ENCODE results near the gene FAM110A. TPM values are rescaled to one million over a fixed set of nuclear protein-coding genes. Genes with fewer than 3 reads are reported as not detected.
A peak's percentile ranks its signal among the peaks of the same experiment; 100 is the strongest.

Gene FAM110A
- total RNA-seq, 1 experiment from 2014 or later: 11.7 TPM

GRCh38 chr20:813390-813789 is 20.1 kb upstream of the FAM110A start:
- BruUV-seq (replicated peaks): no TSS peak
- intact Hi-C loops (cut with micrococcal nuclease; ENCODE audit: unreplicated experiment): no loop called here
- H3K4me3 ChIP-seq (ENCODE audit: low read depth, low read length, poor library complexity, severe bottlenecking): no peak overlapping the region
- ChIA-PET CTCF (no interaction called here), POLR2A (ENCODE audit: low non-redundant PET) (no interaction called here)
- H3K27ac ChIP-seq (ENCODE audit: low read depth, low read length, poor library complexity, severe bottlenecking): no peak overlapping the region
- TF ChIP-seq CTCF (conservative IDR thresholded peaks at IDR 0.05; ENCODE audit: low read depth, low read length) (no peak), EZH2 (IDR thresholded peaks at IDR 0.05; ENCODE audit: borderline replicate concordance, low read depth, low read length, poor library complexity, severe bottlenecking) (no peak)
- H3K9me3 ChIP-seq (ENCODE audit: low read depth, low read length, poor library complexity, severe bottlenecking): no peaks in the 10 kb centered on the region
- H3K4me1 ChIP-seq (ENCODE audit: insufficient read depth, low read length, poor library complexity, severe bottlenecking): no peaks in the 10 kb centered on the region
- no peaks in the 10 kb centered on the region for H3K36me3 ChIP-seq (ENCODE audit: insufficient read depth, low read length, poor library complexity, severe bottlenecking)
- no peak for DNase-seq (ENCODE audit: low spot score)
- H3K27me3 ChIP-seq (replicated peaks; ENCODE audit: insufficient read depth, low read depth, low read length, poor library complexity): no peaks in the 10 kb centered on the region

- TF ChIP-seq EZH2 (IDR thresholded peaks at IDR 0.05; ENCODE audit: borderline replicate concordance, low read depth, low read length, poor library complexity, severe bottlenecking) (no peak), CTCF (conservative IDR thresholded peaks at IDR 0.05; ENCODE audit: low read depth, low read length) (no peak)
- H3K27ac ChIP-seq (ENCODE audit: low read depth, low read length, poor library complexity, severe bottlenecking): no peak overlapping the region
- ChIA-PET CTCF (interaction anchor here (0.6 kb wide), 1 partner anchor 370 kb away, joined by 9 read pairs; no protein-coding TSS in a partner anchor), POLR2A (ENCODE audit: low non-redundant PET) (no interaction called here)
- DNase-seq (ENCODE audit: low spot score): no peak
- no peaks in the 10 kb centered on the region for H3K27me3 ChIP-seq (replicated peaks; ENCODE audit: insufficient read depth, low read depth, low read length, poor library complexity)
- no peak overlapping the region for H3K4me3 ChIP-seq (ENCODE audit: low read depth, low read length, poor library complexity, severe bottlenecking)
- intact Hi-C loops (cut with micrococcal nuclease; ENCODE audit: unreplicated experiment): loop anchor here (5.0 kb wide), 1 partner anchor 397 kb away; no protein-coding TSS in a partner anchor
- H3K9me3 ChIP-seq (ENCODE audit: low read depth, low read length, poor library complexity, severe bottlenecking): no peaks in the 10 kb centered on the region
- no TSS peak for BruUV-seq (replicated peaks)
- H3K36me3 ChIP-seq (ENCODE audit: insufficient read depth, low read length, poor library complexity, severe bottlenecking): no peaks in the 10 kb centered on the region
- H3K4me1 ChIP-seq (ENCODE audit: insufficient read depth, low read length, poor library complexity, severe bottlenecking): no peaks in the 10 kb centered on the region
Measured at GRCh38 chr20:815226-815625, 18.3 kb upstream of the FAM110A start.

GRCh38 chr20:815914-816606 is 17.5 kb upstream of the FAM110A start:
- no TSS peak for BruUV-seq (replicated peaks)
- intact Hi-C loops (cut with micrococcal nuclease; ENCODE audit: unreplicated experiment): loop anchor here (1.0 to 5.0 kb wide), 3 partner anchors 140 to 396 kb away; no protein-coding TSS in a partner anchor

More at GRCh38 chr20:815914-816606, 17.5 kb upstream of the FAM110A start:
- peak; percentile 70 for DNase-seq (ENCODE audit: low spot score)
- CTCF ChIA-PET: interaction anchor here (0.6 to 1.1 kb wide), 4 partner anchors 130 to 369 kb away, joined by 3 to 9 read pairs (median 5); no protein-coding TSS in a partner anchor
- Histone ChIP-seq H3K4me3 (ENCODE audit: low read depth, low read length, poor library complexity, severe bottlenecking) (no peak overlapping the region), H3K4me1 (ENCODE audit: insufficient read depth, low read length, poor library complexity, severe bottlenecking) (no peaks in the 10 kb centered on the region), H3K27me3 (replicated peaks; ENCODE audit: insufficient read depth, low read depth, low read length, poor library complexity) (no peaks in the 10 kb centered on the region), H3K9me3 (ENCODE audit: low read depth, low read length, poor library complexity, severe bottlenecking) (no peaks in the 10 kb centered on the region), H3K36me3 (ENCODE audit: insufficient read depth, low read length, poor library complexity, severe bottlenecking) (no peaks in the 10 kb centered on the region), H3K27ac (ENCODE audit: low read depth, low read length, poor library complexity, severe bottlenecking) (no peak overlapping the region)
- TF ChIP-seq CTCF (conservative IDR thresholded peaks at IDR 0.05; ENCODE audit: low read depth, low read length): peak; percentile 98
- no peak for TF ChIP-seq EZH2 (IDR thresholded peaks at IDR 0.05; ENCODE audit: borderline replicate concordance, low read depth, low read length, poor library complexity, severe bottlenecking)
- POLR2A ChIA-PET (ENCODE audit: low non-redundant PET): no interaction called here

All from A673 (cell line).